ENCODE data around the gene NDUFS4.

The NDUFS4 gene

GRCh38 chr5:53678981-53679660, 118.7 kb downstream of the NDUFS4 start:
- Histone ChIP-seq H3K9ac (ENCODE audit: low read depth, low read length) (no peak overlapping the region), H3K79me2 (ENCODE audit: insufficient read depth, low read length) (no peaks in the 10 kb centered on the region), H3K36me3 (ENCODE audit: insufficient read depth, low read length) (no peaks in the 10 kb centered on the region; the same call in 1 of the 2 replicates), H2AFZ (ENCODE audit: low read depth, low read length) (no peak overlapping the region), H3K27me3 (ENCODE audit: insufficient read depth, low read length, poor library complexity) (no peaks in the 10 kb centered on the region), H3K9me3 (ENCODE audit: insufficient read depth, low read length, severe bottlenecking) (no peaks in the 10 kb centered on the region), H3K4me1 (ENCODE audit: insufficient read depth, low read length) (no peaks in the 10 kb centered on the region), H3K27ac (ENCODE audit: low read length) (no peak overlapping the region), H4K20me1 (ENCODE audit: insufficient read depth, low read length) (no peaks in the 10 kb centered on the region), H3K4me2 (ENCODE audit: insufficient read depth, low read length) (no peak overlapping the region), H3K4me3 (ENCODE audit: low read depth in 1 of 2, low read length in 2 of 2) (no peak overlapping the region)
- no peak for DNase-seq
- TF ChIP-seq, protein P1, sequence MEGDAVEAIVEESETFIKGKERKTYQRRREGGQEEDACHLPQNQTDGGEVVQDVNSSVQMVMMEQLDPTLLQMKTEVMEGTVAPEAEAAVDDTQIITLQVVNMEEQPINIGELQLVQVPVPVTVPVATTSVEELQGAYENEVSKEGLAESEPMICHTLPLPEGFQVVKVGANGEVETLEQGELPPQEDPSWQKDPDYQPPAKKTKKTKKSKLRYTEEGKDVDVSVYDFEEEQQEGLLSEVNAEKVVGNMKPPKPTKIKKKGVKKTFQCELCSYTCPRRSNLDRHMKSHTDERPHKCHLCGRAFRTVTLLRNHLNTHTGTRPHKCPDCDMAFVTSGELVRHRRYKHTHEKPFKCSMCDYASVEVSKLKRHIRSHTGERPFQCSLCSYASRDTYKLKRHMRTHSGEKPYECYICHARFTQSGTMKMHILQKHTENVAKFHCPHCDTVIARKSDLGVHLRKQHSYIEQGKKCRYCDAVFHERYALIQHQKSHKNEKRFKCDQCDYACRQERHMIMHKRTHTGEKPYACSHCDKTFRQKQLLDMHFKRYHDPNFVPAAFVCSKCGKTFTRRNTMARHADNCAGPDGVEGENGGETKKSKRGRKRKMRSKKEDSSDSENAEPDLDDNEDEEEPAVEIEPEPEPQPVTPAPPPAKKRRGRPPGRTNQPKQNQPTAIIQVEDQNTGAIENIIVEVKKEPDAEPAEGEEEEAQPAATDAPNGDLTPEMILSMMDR (IDR thresholded peaks at IDR 0.05; ENCODE audit: borderline replicate concordance, extremely low read depth, low read length, poor library complexity, severe bottlenecking) = no peak
- no peak for TF ChIP-seq EZH2 (IDR thresholded peaks at IDR 0.05; ENCODE audit: borderline replicate concordance, low read depth, low read length, severe bottlenecking)
- no peak for ATAC-seq (ENCODE audit: insufficient read depth, low read depth)

DNA sequence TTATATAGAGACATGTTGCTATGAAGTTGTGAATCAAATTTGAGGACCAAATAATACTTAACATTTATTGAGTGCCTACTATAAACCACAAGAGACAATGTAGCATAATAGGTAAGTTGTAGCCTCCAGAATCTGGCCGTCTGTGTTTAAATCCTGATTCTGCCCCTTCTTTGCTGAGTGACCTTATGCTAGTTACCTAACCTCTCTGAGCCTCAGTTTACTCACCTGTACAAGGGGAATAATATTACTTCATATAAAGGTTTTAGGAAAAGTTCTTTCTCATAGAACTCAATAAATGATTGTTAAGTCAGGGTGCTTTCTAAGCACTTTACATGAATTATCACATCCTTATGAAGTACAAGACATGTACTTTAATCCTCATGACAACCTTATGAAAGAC, 120.6 kb downstream of the NDUFS4 start:
- Histone ChIP-seq H3K27ac (ENCODE audit: low read length) (no peak overlapping the region), H3K9me3 (ENCODE audit: insufficient read depth, low read length, severe bottlenecking) (no peaks in the 10 kb centered on the region), H3K36me3 (ENCODE audit: insufficient read depth, low read length) (no peaks in the 10 kb centered on the region; the same call in 1 of the 2 replicates), H3K4me2 (ENCODE audit: insufficient read depth, low read length) (no peak overlapping the region), H3K4me3 (ENCODE audit: low read depth in 1 of 2, low read length in 2 of 2) (no peak overlapping the region), H4K20me1 (ENCODE audit: insufficient read depth, low read length) (no peaks in the 10 kb centered on the region), H3K9ac (ENCODE audit: low read depth, low read length) (no peak overlapping the region), H3K79me2 (ENCODE audit: insufficient read depth, low read length) (no peaks in the 10 kb centered on the region), H3K27me3 (ENCODE audit: insufficient read depth, low read length, poor library complexity) (no peaks in the 10 kb centered on the region), H2AFZ (ENCODE audit: low read depth, low read length) (no peak overlapping the region), H3K4me1 (ENCODE audit: insufficient read depth, low read length) (no peaks in the 10 kb centered on the region)
- no peak for ATAC-seq (ENCODE audit: insufficient read depth, low read depth)
- DNase-seq = no peak
- TF ChIP-seq, protein P1 (IDR thresholded peaks at IDR 0.05; ENCODE audit: borderline replicate concordance, extremely low read depth, low read length, poor library complexity, severe bottlenecking) = no peak
- TF ChIP-seq EZH2 (IDR thresholded peaks at IDR 0.05; ENCODE audit: borderline replicate concordance, low read depth, low read length, severe bottlenecking) = no peak

DNA sequence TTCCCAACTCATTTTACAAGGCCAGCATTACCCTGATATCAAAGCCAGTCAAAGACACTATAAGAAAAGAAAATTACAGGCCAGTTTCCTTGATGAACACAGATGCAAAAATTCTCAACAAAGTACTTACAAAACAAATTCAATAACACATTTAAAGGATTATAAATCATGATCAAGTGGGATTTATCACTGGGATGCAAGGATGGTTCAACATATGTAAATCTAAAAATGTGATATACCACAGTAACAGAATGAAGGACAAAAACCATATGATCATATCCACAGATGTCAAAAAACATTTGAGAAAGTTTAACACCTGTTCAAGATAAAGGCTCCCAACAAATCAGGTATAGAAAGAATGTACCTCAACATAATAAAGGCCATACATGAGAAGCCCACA, 130.6 kb downstream of the NDUFS4 start:
- no peak for TF ChIP-seq EZH2 (IDR thresholded peaks at IDR 0.05; ENCODE audit: borderline replicate concordance, low read depth, low read length, severe bottlenecking)
- TF ChIP-seq, protein P1 (IDR thresholded peaks at IDR 0.05; ENCODE audit: borderline replicate concordance, extremely low read depth, low read length, poor library complexity, severe bottlenecking) = no peak
- Histone ChIP-seq H3K9ac (ENCODE audit: low read depth, low read length) (no peak overlapping the region), H3K36me3 (ENCODE audit: insufficient read depth, low read length) (no peaks in the 10 kb centered on the region), H4K20me1 (ENCODE audit: insufficient read depth, low read length) (no peaks in the 10 kb centered on the region), H3K4me3 (ENCODE audit: low read depth in 1 of 2, low read length in 2 of 2) (no peak overlapping the region), H3K27ac (ENCODE audit: low read length) (no peak overlapping the region), H3K9me3 (ENCODE audit: insufficient read depth, low read length, severe bottlenecking) (peaks cover 9% of the 10 kb centered on the region), H2AFZ (ENCODE audit: low read depth, low read length) (no peak overlapping the region), H3K79me2 (ENCODE audit: insufficient read depth, low read length) (no peaks in the 10 kb centered on the region), H3K4me2 (ENCODE audit: insufficient read depth, low read length) (no peak overlapping the region), H3K27me3 (ENCODE audit: insufficient read depth, low read length, poor library complexity) (no peaks in the 10 kb centered on the region), H3K4me1 (ENCODE audit: insufficient read depth, low read length) (no peaks in the 10 kb centered on the region)
- DNase-seq (no peak), ATAC-seq (ENCODE audit: insufficient read depth, low read depth) (no peak)

Data from DND-41 (cell line).